Stimulated activated CD4-positive, alpha-beta T cell treated with anti-CD3 and anti-CD28 coated beads, Interleukin-4, amount 100 ng/mL, for 48 hours (primary cell): Measurements from ENCODE around the gene ZNF81.
"Not testable (repeated sequence)": the region's sequence is repeated elsewhere in the genome, so short reads cannot be mapped to it uniquely, and the experiment has no call there.

Experiments
- DNase-seq, 2 donors: peaks; one replicate each; pipeline ENCODE4 v3.0.0-alpha.2; 2020; ENCODE audit warnings: low read depth in 2 of 2

The ZNF81 gene

GRCh38 chrX:47844117-47844516 lies 7.4 kb downstream of the ZNF81 start:
- DNase-seq = no peak

GRCh38 chrX:47846040-47846439 lies 9.3 kb downstream of the ZNF81 start:
- DNase-seq = no peak

GRCh38 chrX:47849778-47850177 lies 13.1 kb downstream of the ZNF81 start:
- no peak for DNase-seq

- DNase-seq = not testable (repeated sequence)
Measured at GRCh38 chrX:47850389-47850788, 13.7 kb downstream of the ZNF81 start.

- DNase-seq = no peak
Measured at GRCh38 chrX:47850901-47851300, 14.2 kb downstream of the ZNF81 start.

- DNase-seq = no peak
Measured at GRCh38 chrX:47854474-47854873, 17.8 kb downstream of the ZNF81 start.

GRCh38 chrX:47859686-47860085 lies 23.0 kb downstream of the ZNF81 start:
- no peak for DNase-seq

GRCh38 chrX:47862680-47863079 lies 26.0 kb downstream of the ZNF81 start:
- no peak for DNase-seq

GRCh38 chrX:47863187-47863586 lies 26.5 kb downstream of the ZNF81 start:
- DNase-seq = no peak

GRCh38 chrX:47864300-47864699 lies 27.6 kb downstream of the ZNF81 start:
- no peak for DNase-seq

- DNase-seq = no peak
Measured at GRCh38 chrX:47864785-47865184, 28.1 kb downstream of the ZNF81 start.

- no peak for DNase-seq
Measured at GRCh38 chrX:47873123-47873522, 36.4 kb downstream of the ZNF81 start.

- no peak for DNase-seq
Measured at GRCh38 chrX:47877327-47877726, 40.6 kb downstream of the ZNF81 start.

GRCh38 chrX:47878198-47878597 lies 41.5 kb downstream of the ZNF81 start:
- DNase-seq = no peak

GRCh38 chrX:47879463-47879862 lies 42.8 kb downstream of the ZNF81 start:
- no peak for DNase-seq

GRCh38 chrX:47880927-47881326 lies 44.2 kb downstream of the ZNF81 start:
- no peak for DNase-seq

- no peak for DNase-seq
Measured at GRCh38 chrX:47885501-47885900, 48.8 kb downstream of the ZNF81 start.

GRCh38 chrX:47898024-47898423 lies 61.3 kb downstream of the ZNF81 start:
- DNase-seq = no peak

GRCh38 chrX:47900833-47901232 lies 64.1 kb downstream of the ZNF81 start:
- DNase-seq = no peak

- no peak for DNase-seq
Measured at GRCh38 chrX:47902161-47902560, 65.5 kb downstream of the ZNF81 start.

- DNase-seq = no peak
Measured at GRCh38 chrX:47915886-47916493, 79.3 kb downstream of the ZNF81 start.

GRCh38 chrX:47918274-47918673 lies 81.6 kb downstream of the ZNF81 start:
- no peak for DNase-seq

GRCh38 chrX:47927212-47927611 lies 90.5 kb downstream of the ZNF81 start:
- no peak for DNase-seq

GRCh38 chrX:47931970-47932369 lies 95.3 kb downstream of the ZNF81 start:
- DNase-seq = not testable (repeated sequence)
